ENCODE measurements around the gene FAM13A.

GRCh38 chr4:88745175-88745574 lies 311.8 kb downstream of the FAM13A start:
- TF ChIP-seq POLR2AphosphoS5 (IDR thresholded peaks at IDR 0.05; ENCODE audit: low read depth) = no peak
- TF ChIP-seq CTCF (IDR thresholded peaks at IDR 0.05; ENCODE audit: insufficient read depth, low read length) = no peak
- TF ChIP-seq GABPA (IDR thresholded peaks at IDR 0.05; ENCODE audit: low read depth) = no peak
- TF ChIP-seq REST (IDR thresholded peaks at IDR 0.05; ENCODE audit: insufficient replicate concordance, low read depth) = no peak
- TF ChIP-seq SPI1 (IDR thresholded peaks at IDR 0.05; ENCODE audit: borderline replicate concordance, low read depth) = no peak

Measured in HL-60 (cell line).